Tongue (tissue), 2 donors: ENCODE results near the gene CDKN3. TPM values are rescaled to one million over a fixed set of nuclear protein-coding genes. Genes with fewer than 3 reads are reported as not detected.

Source experiments
- DNase-seq: peaks from one replicate; pipeline ENCODE4 v3.0.0-alpha.2; 2015
- total RNA-seq: library from RNA; depleted of rRNA; stranded (reverse); fragments of >200 nt; gene quantifications from one replicate; pipeline ENCODE4 v1.2.3, GENCODE V29; 2014

The CDKN3 gene, protein sequence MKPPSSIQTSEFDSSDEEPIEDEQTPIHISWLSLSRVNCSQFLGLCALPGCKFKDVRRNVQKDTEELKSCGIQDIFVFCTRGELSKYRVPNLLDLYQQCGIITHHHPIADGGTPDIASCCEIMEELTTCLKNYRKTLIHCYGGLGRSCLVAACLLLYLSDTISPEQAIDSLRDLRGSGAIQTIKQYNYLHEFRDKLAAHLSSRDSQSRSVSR
- 34.8 TPM for total RNA-seq

DNA sequence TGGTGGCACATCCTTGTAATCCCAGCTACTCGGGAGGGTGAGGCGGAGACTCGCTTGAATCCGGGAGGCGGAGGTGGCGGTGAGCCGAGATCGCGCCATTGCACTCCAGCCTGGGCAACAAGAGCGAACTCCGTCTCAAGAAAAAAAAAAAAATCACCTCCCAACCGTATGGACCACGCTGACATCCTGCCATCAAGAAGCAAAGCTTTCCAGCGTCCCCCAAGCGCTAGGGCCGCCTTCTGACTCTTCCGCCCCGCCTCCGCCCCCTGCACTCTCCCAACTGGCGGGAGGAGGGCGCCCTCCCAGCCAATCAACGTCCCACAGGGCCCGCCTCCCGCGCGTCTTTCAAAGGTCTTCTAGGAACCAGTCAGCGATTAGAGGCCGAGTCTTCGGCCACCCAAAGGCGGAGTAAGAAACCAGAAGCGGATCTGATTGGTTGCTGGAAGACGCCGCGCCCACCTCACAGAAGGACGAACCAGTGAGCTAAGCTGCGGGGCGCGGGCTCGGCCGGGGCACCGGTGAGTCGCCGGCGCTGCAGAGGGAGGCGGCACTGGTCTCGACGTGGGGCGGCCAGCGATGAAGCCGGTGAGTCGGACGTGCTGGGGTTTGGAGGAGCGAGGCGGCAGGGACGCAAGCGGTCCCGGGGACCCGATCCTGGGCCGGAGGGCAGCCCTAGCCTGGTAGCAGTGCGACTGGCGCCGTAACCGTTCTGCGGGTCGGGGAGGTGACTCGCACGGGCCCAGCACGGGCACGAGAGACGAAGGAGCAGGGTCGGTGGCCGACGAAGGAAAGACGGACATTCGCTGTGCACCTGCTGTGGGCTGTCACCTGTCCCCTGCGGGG lies at the start of gene CDKN3:
Gene CDKN3 (plus strand): TSS at position 515 of the 843 bp plus-strand sequence. CDS start 62 bp downstream, at position 577.
- peak; percentile 100 for DNase-seq

- DNase-seq = no peak
Measured at GRCh38 chr14:54347044-54347443, 49.8 kb upstream of the CDKN3 start.

GRCh38 chr14:54348001-54348611 lies 48.7 kb upstream of the CDKN3 start:
- peak; percentile 82 for DNase-seq

GRCh38 chr14:54348923-54349620 lies 47.7 kb upstream of the CDKN3 start:
- DNase-seq = peak; percentile 44

DNA sequence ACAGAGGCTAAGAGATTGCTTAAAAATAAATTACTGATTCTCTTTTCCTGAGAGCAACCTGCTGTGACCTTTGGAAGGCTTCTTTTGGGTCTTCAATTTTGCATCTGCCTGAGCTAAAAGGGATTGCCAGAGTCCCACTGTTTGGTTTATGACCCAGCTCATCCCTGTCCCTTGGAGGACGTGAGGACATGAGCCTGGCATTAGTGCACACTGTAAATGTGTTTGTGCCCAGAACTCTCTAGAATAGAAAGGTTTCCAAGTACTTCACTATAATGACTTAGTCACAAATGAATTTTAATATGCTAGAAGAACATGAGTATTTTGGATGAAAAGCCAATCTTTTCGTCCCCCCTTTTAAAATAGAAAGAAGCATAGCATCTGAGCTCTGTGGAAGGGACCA lies 47.1 kb upstream of the CDKN3 start:
- no peak for DNase-seq

- DNase-seq = peak; percentile 59
Measured at GRCh38 chr14:54350203-54350602, 46.6 kb upstream of the CDKN3 start.

- DNase-seq = no peak
Measured at GRCh38 chr14:54353266-54353665, 43.5 kb upstream of the CDKN3 start.

DNA sequence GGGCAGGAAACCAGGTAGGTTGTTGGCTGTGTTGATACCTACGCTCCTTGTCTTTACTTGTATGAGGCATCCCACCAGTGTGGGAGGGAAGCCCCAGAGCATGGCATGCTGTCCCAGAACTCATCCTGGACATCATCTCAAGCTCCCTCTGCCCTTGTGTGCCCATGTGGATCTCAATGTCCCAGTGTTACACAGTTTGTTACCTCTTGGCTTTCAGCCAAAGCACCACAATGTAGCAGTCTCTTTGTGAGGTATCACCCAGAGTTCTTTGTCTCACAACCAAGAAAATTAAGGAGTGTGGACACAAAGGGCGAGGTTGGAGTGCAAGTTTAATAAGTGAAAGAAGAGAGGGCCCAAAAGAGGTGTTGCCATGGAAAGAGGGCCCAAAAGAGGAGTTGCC lies 43.1 kb upstream of the CDKN3 start:
- DNase-seq = no peak

DNA sequence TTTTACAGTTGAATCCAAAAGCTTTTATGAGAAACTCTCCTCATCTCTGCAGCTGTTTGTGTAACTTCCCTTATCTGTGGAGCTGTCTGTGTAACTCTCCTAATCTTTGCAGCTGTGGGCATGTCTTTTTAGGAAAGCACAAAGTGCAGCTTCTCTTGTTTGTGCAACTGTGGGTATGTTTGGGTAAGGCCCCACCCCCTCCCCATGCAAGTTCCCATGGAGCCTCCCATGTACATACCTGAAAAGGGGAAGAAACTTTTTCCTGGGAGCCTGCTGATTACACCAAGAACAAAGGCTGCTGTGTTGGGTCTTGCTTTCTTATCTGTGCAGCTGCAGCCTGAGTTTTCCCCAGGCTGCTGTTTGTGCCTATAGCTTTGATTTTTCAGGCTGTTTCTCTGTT lies 42.7 kb upstream of the CDKN3 start:
- no peak for DNase-seq

DNA sequence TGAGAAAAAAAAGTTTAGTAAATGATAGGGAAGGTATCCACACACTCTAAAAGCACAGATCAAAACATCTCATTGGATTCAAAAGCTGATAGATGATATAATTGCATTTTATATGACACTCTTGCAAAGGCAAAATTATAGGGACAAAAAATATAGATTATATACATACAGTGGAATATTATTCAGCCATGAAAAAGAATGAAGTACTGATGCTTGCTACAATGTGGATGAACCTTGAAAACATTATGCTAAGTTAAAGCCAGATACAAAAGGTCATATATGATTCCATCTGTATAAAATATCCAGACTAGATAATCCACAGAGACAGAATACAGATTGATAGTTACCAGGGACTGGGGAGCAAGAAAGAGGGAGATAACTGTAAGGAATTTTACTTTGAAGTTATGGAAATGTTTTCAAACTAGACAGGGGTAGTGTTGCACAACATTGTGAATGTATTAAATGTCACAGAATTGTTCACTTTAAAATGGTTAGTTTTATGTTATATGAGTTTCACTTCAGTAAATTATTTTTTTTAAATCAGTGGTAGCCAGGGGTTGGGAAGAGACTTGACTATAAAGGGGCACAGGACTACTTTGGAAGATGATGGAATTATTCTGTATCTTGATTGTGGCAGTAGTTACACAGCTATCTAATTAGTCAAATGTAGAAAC lies 41.7 kb upstream of the CDKN3 start:
- no peak for DNase-seq

GRCh38 chr14:54355698-54356097 lies 41.1 kb upstream of the CDKN3 start:
- no peak for DNase-seq

GRCh38 chr14:54356172-54356571 lies 40.6 kb upstream of the CDKN3 start:
- peak; percentile 75 for DNase-seq

DNA sequence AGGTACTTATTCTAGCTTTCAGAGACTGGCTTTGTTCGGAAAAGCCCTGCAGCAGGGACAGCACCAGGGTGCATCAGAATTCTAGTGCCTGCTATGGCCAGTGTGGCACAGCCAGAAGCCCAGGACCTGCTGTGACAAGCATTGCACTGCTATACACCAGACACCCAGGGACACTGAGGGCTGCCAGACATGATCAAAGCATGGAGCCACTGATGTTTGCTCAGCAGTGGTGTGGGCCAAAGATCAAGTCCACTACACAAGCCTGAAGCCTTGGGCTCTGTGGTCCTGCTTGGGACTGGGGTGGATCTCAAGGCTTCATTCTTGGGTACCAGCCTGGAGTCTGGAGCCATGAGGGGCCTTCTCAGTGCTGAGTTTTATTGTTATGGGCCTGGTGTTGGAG lies 36.1 kb upstream of the CDKN3 start:
- DNase-seq = no peak

- no peak for DNase-seq
Measured at GRCh38 chr14:54362089-54362504, 34.7 kb upstream of the CDKN3 start.

DNA sequence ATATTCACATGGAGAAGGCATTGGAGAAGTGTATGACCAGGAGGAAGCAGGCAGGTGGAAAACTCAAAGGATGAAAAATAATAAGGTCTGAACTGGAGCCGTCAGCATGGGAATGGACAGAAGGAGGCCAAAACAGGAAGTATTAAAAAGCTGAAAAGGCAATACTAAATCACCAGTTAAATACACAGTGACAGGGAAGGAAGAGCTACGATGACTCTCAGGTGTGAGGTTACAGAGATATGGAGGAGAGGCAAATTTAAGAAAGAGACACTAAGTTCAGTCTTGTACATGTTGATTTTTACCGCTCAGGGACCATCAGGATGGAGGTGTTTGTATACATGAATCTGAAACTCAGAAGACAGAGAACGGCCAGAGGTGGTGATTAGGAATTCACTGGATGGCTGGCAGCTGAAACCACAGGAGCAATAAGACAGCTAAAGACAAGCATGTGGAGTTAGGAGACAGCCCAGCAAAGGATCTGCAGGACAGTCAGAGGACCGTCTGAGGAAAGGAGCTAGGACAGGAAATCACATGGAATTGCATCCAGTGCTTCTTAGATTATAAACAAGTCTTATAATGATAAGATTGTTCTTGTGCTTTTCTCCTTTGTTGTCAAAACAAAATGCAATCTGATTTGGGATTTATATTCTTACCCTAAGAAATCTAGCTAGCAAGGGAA lies 33.9 kb upstream of the CDKN3 start:
- DNase-seq = no peak

DNA sequence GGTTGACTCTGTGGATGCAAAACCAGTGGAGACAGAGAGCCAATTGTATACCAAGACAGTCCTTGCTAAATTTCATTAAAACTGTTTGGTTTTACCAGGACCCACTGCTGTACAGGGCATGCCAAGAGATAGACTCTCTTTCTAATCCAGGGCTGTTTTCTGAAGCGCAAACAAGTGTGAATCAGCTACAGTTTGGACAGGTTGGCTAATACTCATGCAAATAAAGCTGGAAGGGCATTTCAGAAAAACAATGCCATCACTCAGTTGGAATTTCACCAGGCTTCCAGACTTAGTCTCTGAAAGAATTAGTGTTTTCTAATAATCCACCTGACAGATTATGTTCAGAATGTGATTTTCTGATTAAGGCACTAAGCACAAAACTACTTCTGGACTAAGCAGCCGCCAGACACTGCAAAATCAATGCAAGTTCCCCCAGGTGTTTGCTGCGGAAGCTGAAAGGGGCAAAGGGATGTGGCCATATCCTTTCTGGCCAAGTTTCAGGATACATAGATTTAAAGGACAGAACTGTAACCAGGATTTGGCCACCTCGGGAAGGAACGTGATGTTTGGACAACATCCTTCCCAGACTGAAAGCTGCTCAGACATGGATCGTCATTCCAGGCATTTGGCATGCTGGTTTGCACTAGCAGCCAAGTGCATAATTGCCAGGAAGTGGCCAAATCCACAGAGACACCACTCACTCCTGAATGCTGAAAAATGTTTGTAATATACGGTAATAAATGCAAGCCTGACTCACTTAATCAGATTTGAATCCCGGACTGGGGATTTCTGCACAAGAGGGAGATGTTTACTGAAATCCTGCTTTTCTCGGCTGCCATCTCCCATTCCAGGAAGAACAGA lies 32.0 kb upstream of the CDKN3 start:
- peak; percentile 73 for DNase-seq

DNA sequence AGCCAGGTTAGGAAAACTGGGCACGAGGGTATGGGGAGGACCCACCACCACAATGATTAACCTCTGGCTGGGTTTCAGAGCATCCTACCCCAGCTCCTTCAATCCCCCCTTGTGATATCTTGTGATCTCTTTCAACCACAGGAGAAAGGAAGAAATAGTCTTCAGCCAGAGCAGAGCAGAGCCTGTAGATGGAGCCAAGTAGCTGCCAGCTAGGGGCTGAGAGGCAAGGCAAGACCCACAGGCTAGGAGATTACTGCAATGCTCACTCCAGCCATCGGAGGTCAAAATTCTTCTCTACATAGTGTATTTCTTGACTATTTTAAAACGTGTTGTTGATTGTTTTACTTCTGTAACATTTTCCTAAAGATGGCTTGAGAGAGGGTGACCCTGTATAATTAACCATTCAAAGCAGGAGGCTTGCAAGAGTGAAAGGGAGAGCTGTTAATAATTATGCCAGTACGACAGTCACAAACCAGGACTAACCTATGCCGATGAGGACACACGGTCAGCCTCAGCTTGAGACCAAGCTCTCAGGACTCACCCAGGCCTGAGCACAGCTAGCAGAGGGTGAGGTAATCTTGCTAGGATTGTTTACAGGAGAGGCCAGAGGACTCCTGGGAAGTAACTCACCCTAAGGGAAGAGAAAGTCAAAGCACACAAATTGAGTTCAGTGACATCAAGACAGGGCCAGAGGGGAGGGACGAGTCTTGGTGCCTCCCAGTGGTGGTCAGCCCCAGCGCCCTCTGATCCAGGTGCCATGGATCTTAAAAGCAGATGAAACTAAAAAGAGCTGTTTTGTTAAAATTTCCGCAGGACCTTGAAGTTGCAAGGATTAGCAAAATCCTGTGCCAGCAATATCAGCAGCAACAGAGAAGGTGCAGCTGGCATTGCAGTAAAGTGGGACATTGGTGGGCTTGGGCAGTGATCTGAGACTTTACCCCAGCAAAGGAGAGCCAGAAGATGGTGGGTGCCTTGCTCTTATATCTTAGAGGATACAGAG lies 29.8 kb upstream of the CDKN3 start:
- peak; percentile 62 for DNase-seq

DNA sequence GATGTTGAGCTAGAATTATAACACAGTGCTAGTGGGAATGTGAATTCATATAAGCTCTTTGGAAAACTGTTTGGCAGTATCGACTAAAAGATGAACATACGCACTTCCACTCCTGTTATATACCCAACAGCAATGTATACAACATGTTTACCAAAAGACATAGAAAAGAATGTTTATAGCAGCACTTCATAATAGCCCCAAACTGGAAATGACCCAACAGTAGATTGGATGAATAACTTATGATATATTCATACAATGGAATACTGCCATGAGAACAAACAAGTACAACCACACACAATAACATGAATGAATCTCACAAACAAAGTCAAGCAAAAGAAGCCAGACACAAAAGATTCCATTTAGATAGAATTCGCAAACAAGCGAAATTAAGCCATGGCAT lies 28.5 kb upstream of the CDKN3 start:
- DNase-seq = no peak

DNA sequence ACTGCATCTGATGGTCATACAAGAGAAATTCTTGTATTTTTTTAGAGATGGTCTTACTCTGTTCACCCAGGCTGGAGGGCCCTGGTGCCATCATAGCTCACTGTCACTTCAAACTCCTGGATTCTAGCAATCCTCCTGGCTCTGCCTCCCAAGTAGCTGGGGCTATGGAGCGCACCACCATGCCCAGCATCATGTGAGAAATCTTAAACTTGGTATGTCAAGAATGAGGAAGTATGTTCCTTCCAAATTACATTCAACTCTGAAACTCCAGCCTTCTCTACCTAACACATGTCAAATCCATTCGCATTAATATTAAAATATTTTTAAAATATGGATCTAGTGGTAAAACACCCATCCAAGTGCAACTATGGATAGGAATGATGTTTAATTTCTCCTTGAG lies 27.5 kb upstream of the CDKN3 start:
- DNase-seq = no peak
